GM18868 (cell line): ENCODE data around the gene CTSO.

Experiments
- ATAC-seq: cut with Tn5 transposase; IDR thresholded peaks from one replicate; pipeline ENCODE4 v1.9.1; 2021; ENCODE audit warnings: mild to moderate bottlenecking, moderate library complexity; ENCODE audit not compliant: unreplicated experiment

Gene CTSO

GRCh38 chr4:155953151-155954117 lies at the start of gene CTSO:
CTSO (minus strand) TSS chr4:155953866; CDS start chr4:155953847, 19 bp downstream.
- ATAC-seq = peak; percentile 92

- no peak for ATAC-seq
Measured at GRCh38 chr4:156000491-156000890, 46.8 kb upstream of the CTSO start.

GRCh38 chr4:155999725-156000124 lies 46.1 kb upstream of the CTSO start:
- peak; percentile 88 for ATAC-seq

GRCh38 chr4:155995069-155995468 lies 41.4 kb upstream of the CTSO start:
- no peak for ATAC-seq

- ATAC-seq = no peak
Measured at GRCh38 chr4:155984106-155984797, 30.6 kb upstream of the CTSO start.

- ATAC-seq = no peak
Measured at GRCh38 chr4:155982736-155983385, 29.2 kb upstream of the CTSO start.

- no peak for ATAC-seq
Measured at GRCh38 chr4:155978810-155979209, 25.1 kb upstream of the CTSO start.

- ATAC-seq = no peak
Measured at GRCh38 chr4:155975511-155975910, 21.8 kb upstream of the CTSO start.

- peak; percentile 4 for ATAC-seq
Measured at GRCh38 chr4:155974996-155975395, 21.3 kb upstream of the CTSO start.

GRCh38 chr4:155974476-155974749 lies 20.7 kb upstream of the CTSO start:
- peak; percentile 97 for ATAC-seq

GRCh38 chr4:155973639-155974475 lies 20.2 kb upstream of the CTSO start:
- ATAC-seq = peak; percentile 31

GRCh38 chr4:155972098-155972497 lies 18.4 kb upstream of the CTSO start:
- peak; percentile 56 for ATAC-seq

- no peak for ATAC-seq
Measured at GRCh38 chr4:155966731-155967395, 13.2 kb upstream of the CTSO start.

- no peak for ATAC-seq
Measured at GRCh38 chr4:155966171-155966570, 12.5 kb upstream of the CTSO start.

GRCh38 chr4:155964016-155964891 lies 10.6 kb upstream of the CTSO start:
- no peak for ATAC-seq

- ATAC-seq = no peak
Measured at GRCh38 chr4:155962767-155963166, 9.1 kb upstream of the CTSO start.

- ATAC-seq = no peak
Measured at GRCh38 chr4:155961575-155961974, 7.9 kb upstream of the CTSO start.

- no peak for ATAC-seq
Measured at GRCh38 chr4:155960522-155960921, 6.9 kb upstream of the CTSO start.

GRCh38 chr4:155959417-155959816 lies 5.8 kb upstream of the CTSO start:
- no peak for ATAC-seq
